NCI-H187 treated with DMSO at 0.1 percent for 48 hours (cell line): ENCODE data around the gene CCDC117.
"Not testable (repeated sequence)": the region's sequence is repeated elsewhere in the genome, so short reads cannot be mapped to it uniquely, and the experiment has no call there.

Source experiments
- DNase-seq: peaks from one replicate; lab custom pipeline; 2025; lab: John Stamatoyannopoulos, UW

Gene CCDC117

DNA sequence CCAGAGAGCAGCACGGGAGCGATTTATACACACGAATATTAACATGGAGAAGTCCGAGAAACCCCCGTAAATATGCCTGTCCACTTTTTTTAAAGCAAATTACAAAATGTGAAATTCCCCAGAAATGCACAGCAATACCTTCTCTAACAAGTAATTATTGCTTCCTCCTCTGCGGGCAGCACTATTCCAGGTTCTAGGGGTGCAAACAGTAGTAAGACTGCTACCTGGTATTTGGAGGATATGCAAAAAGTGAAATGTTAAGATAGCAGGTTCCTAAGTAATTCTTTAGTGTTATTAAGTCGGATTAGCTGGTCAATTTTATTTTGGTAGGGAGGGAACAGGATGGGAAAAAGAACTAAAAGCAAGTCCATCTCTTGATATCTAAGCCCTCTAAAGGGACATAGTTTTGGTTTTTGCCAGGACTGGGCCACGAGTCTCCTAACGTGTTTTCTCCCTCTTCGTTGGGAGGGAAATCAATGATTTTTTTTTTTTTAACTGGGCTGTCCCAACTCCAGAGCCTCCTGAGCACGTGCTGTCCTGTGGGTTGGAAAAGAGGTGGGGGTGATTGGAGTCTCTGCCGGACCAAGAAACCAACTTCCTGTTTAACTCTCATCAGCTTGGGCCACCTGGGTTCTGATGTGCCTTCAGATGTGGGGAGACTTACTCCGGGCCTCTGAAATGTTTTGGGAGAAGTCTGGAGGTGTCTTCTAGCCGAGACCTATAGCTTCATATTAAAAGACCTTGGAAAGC, 29.5 kb downstream of the CCDC117 start:
- no peak for DNase-seq

DNA sequence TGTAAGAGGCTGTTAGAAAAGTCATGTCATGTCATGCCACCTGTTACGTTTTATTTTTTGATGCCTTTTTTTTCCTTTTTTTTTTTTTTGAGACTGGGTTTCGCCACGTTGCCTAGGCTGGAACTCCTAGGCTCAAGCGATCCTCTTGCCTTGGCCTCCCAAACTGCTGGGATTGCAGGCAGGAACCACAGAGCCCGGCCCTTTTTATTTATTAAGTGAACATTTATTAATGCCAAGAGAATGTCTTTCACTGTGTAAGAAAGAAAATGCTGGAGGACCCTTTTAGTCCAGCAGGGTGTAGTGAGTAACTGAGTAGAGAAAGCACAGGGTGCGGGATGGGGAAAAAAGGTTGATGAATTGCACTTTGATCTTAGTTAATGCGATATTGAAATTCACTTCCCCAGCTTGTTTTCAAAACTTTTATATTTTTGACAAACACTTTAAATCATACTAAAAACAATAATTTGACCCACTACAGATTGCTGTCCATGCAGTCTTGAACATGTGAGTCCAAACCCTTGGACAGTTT, 30.2 kb downstream of the CCDC117 start:
- no peak for DNase-seq

DNA sequence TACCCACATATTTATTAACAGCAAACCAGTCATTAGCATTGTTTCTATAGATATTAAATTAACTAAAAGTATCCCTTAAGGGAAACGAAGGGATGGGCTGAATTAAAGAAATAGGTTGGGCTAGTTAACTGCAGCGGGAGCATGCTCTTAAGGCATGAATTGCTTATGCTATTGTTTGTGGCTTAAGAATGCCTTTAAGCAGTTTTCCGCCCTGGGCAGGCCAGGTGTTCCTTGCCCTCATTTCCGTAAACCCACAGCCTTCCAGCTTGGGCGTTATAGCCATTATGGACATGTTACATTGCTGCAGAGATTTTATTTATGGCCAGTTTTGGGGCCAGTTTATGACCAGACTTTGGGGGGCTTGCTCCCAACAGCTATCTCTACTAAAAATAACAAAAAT, 32.9 kb downstream of the CCDC117 start:
- not testable (repeated sequence) for DNase-seq

DNA sequence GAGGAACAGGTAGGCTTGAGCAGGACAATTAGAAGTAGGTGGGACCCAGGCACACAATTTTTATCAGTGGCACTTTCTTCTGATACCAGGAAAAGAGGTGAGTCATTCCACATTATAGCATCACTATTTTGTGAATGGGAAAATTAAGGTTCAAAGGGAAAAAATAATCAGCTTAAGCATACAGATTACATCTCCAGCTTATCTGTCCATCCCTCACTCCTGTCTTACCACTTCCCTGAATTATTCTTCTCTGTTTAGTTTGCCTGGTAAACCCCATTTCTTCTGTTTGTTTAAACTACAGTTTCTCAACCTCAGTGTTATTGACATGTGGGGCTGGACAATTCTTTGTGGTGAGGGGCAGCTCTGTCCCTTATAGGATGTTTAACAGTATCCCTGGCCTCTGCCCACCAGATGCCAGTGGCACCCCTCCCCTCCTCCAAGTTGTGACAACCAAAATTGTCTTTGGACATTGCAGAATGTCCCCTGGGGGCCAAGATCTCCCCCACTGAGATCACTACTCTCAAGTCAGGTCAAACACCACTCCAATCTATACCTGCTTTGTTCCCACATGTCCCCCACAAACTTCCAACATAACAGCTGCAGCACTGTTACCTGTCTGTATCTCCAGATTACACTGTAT, 36.3 kb downstream of the CCDC117 start:
- DNase-seq: no peak

DNA sequence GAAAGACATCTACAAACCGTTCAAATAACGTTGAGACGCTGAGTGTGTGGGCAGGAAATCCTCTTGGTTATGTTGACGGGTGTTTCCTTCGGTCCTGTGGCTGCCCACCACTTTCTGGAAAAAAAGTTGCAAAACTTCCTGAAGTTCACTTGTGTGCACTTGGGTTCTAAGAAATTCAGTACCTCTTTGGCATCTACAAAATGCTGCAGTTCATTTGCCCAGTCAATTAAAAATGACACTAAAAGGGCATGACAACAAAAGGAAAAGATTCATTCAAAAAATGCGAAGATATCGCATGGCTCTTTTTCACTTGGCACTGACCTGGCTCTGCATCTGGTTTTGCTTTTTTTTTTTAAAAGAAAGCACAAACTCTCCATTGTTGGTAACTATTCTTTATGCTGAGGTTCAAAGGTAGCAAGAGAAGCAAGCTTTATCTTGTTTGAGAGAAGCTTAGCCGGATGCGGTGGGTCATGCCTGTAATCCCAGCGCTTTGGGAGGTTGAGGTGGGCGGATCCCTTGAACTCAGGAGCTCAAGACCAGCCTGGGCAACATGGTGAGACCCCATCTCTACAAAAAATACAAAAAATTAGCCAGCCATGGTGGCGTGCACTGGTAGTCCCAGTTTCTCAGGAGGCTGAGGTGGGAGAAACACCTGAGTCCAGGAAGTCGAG, 38.5 kb downstream of the CCDC117 start:
- no peak for DNase-seq

DNA sequence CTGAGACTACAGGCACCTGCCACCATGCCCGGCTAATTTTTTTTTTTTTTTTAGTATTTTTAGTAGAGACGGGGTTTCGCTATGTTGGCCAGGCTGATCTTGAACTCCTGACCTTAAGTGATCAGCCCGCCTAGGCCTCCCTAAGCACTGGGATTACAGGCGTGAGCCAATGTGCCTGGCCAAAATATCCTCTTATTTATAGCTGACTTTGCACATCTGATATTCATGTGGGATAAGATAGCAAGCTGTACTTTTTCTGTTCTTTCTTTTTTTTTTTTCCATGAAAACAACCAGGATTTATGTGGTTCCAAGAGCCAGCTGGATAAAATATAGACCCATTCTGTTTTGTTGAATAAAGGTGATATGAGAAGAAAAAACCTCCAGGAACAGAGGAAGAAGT, 40.0 kb downstream of the CCDC117 start:
- no peak for DNase-seq

DNA sequence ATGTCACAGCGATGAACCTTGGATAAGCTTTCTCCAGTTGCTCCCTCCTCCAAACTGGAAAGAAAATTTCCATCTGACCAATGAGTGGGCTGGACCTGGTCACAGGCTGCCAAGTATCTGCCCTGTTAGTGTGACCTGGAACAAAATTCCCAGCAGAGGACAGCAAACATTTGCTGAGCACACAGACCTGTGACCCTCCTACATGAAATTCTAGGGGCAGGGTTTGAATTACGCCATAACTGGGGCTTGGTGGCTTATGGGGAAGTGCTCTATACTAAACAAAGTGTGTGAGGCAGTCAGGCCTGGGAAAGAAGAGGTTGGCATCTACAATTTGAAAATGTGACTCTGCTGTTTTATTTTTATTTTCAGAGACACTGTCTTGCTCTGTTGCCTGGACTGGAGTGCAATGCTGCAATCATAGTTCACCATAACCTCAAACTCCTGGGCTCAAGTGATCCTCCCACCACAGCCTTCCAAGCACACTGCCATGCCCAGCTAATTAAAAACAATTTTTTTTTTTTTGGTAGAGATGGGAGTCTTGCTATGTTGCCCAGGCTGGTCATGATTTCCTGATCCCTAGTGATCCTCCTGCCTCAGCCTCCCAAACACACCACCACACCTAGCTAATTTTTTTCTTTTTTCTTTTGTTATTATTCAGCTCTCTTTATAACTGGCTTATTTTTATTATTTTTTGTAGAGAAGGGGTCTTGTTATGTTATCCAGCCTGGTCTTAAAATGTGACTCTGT, 41.5 kb downstream of the CCDC117 start:
- DNase-seq: no peak

DNA sequence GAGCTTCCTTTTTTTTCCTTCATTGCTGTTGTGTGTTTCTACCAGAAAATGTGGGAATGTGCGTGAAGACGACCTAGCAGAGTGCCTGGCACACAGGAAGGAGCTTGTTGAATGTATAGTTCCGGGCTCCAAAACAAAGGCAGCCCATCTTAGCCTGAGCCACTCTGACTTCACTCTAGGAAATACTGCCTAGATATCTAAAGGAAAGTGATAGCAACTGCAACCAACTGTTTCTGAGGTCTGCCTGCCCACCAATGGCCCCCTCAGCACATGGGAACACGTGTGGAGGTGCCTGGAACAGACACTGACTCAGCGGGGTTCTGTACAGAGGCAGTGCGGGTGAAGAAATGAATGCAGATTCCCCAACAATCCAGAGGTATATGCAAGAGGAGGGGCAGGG, 42.6 kb downstream of the CCDC117 start:
- DNase-seq: no peak

DNA sequence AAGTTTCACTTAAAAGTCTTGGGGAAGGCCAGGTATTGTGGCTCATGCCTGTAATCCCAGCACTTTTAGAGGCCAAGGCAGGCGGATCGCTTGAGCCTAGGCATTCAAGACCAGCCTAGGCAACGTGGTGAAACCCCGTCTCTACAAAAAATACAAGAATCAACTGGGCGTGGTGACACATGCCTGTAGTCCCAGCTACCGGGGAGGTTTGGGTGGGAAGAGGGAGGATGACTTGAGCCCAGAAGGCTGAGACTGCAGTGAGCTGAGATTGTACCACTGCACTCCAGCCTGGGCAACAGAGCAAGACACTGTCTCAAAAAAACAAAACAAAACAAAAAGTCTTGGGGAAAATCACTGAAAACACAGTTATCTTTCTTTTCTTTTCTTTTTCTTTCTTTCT, 43.2 kb downstream of the CCDC117 start:
- no peak for DNase-seq

DNA sequence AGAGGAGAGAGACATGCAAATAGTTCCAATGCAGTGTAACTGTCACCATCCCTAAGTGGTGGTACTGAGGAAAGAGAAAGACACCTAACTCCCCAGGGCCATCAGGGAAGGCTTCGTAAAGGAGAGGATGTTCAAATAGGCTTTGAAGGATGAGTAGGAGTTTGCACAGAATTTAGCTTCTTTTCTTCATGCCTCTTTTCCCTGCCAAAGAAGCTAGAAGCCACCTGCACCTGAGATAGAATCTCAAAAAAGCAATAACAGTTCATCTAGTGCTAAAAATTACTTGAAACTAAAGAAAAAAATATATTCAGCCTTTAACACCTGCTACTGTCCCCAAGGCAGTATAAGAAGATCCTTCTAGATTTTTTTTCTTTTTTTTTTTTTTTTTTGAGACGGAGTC, 44.6 kb downstream of the CCDC117 start:
- DNase-seq: no peak

DNA sequence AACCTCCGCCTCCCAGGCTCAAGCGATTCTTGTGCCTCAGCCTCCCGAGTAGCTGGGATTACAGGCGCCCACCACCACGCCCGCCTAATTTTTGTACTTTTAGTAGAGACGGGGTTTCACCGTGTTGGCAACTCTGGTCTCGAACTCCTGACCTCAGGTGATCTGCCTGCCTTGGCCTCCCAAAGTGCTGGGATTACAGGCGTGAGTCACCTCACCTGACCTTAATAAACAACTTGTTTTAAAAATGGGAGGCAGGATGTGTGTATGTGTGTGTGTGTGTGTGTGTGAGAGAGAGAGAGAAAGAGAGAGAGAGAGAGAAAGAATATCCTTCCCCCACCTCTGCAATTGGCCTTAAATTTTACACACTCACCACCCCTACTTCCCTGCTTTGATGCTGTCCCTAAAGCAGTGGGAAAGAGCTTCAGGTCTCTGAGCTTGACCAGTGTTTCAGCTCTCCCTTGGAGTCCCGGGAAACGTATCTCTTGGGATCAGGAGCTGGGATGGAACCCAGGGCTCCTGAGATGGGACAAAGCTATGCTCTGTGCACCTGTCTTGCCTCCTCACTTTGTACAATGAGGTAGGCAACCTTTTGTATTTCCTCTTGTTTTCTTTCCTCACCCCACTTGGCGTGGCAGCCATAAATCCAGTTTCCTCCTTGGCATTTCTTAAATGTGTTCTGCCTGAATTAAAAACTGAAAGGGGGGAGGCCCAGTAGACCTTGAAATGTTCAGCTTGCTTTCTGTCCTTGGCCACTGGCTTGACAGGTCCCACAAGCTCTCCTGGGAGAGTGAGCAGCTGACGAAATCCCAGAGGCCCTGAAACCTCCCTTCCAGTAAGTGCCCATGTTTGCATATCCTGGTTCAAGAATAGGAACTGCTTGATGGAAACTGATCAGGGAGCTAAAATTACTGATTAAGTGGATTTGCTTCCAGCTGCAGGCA, 45.7 kb downstream of the CCDC117 start:
- DNase-seq: no peak

DNA sequence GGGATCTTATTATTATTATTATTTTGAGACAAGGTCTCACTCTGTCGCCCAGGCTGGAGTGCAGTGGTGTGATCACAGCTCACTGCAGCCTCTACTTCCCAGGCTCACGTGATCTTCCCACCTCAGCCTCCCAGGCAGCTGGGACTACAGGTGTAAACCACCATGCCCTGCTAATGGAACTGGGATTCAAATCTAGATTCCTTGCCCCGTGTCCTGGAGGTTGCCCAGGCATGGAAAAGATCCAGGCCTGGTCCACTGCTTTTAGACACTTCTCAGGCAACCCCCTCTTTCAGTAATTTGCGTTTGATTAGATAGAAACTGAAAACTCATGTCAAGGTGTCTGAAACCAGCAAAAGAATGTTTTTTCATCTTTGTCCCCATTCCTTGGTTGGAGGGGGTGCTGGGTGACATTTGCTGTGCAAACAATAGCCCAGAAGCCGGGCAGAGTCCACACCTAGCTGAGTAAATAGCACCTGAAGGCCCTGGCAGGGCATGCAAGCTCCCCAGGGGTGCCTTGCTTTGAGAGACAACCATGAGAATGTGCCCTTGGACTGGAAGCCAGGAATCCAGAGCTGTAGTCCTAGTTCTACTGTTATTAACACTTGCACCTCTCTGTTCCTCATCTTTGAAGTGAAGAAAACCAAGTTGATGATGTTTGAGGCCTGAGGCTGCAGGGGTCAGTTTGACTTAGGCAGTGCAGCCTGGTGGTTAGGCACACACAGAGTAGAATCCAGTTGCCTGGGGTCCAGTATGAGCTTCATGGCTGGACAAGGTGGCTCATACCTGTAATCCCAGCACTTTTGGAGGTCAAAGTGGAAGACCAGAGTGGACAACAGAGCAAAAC, 47.0 kb downstream of the CCDC117 start:
- no peak for DNase-seq

DNA sequence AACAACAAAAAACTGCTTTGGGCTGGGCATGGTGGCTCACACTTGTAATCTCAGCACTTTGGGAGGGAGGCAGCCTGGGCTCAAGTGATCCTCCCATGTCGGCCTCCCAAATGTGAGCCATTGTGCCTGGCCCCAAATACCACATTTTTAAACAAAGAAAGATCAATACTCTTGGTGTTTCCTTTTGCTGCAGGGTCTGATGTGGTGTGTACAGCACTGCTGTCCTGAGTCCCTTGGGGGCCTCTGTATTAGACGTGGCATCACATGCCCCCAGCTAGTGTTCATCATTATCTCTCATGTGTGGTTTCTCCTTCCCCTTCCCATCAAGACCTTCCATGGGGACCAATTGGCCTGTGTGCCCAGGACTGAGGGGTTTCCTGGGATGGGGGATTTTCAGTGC, 48.4 kb downstream of the CCDC117 start:
- no peak for DNase-seq

DNA sequence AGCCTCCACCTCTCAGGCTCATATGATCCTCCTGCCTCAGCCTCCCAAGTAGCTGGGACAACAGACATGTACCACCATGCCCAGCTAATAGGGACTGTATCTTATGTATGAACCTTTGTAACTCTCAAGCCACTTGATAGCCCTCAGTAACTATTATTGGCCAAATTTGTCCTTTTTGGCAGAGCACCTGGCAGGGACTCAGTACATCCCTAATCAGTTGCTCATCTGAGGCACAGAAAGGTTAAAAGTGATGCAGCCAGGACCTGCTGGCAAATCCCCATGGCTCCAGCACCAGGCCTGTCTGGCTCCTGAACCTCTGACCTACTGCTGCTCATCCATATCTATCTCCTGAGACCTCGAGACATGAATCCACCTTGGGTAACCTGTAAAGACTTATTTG, 49.0 kb downstream of the CCDC117 start:
- DNase-seq: no peak

DNA sequence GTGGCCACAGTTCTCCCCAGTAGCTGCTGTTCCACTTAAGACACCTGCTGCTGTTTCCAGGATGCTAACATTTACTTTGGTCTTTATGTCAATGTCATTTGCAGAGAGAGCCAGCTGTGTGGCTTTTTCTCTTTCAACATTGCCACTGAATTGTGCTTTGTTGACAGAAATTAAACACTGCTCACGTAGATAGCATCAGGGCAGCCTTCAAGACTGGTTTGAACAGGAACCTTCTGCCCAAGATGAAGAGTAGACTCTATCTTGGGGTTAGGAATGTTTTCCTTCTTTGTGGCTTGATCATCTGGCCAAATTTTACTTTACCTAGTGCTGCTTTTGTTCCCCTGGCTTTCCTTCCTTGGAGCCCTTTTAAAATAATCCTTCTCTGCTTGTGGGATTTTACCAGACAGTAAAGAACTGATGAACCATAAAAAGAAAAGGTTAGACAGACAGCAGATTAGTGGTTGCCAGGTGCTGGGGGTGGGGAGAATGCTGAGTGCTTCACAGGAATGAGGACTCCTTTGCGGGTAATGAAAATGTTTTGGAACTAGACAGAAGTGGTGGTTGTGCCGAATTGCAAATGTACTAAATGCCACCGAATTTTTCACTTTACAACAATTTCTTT, 50.5 kb downstream of the CCDC117 start:
- DNase-seq: peak; percentile 57

DNA sequence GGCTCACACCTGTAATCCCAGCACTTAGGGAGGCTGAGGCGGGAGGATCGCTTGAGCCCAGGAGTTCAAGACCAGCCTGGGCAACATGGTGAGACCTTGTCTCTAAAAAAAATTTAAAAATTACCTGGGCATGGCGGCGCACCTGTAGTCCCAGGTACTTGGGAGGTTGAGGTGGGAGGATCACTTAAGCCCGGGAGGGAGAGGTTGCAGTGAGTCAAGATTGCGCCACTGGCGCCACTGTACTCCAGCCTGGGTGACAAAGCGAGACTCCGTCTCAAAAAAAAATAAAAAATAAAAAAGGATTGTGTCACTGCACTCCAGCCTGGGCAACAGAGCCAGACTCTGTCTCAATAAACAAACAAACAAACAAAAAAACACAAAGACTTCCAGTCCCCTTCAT, 52.0 kb downstream of the CCDC117 start:
- not testable (repeated sequence) for DNase-seq

DNA sequence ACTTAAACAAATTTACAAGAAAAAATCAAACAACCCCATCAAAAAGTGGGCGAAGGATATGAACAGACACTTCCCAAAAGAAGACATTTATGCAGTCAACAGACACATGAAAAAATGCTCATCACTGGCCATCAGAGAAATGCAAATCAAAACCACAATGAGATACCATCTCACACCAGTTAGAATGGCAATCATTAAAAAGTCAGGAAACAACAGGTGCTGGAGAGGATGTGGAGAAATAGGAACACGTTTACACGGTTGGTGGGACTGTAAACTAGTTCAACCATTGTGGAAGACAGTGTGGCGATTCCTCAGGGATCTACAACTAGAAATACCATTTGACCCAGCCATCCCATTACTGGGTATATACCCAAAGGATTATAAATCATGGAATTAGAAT, 53.9 kb downstream of the CCDC117 start:
- not testable (repeated sequence) for DNase-seq

DNA sequence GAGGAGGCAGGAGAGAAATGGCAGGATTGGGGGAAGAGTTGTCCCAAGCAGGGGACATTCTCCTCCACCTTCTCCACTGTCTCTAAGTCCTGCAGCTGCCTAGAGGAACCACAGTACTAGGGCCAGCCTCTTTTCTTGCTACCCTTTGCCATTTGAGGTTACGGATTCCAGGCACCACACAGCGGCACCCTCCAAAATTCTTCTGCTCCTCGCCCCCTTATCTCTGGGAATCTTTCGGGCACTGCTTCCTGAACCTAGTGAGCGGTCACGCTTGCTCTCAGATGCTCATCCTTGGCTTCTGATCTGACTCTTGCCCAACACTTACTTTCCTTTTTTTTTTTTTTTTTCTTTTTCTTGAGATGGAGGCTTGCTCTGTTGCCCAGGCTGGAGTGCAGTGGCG, 54.4 kb downstream of the CCDC117 start:
- DNase-seq: no peak

DNA sequence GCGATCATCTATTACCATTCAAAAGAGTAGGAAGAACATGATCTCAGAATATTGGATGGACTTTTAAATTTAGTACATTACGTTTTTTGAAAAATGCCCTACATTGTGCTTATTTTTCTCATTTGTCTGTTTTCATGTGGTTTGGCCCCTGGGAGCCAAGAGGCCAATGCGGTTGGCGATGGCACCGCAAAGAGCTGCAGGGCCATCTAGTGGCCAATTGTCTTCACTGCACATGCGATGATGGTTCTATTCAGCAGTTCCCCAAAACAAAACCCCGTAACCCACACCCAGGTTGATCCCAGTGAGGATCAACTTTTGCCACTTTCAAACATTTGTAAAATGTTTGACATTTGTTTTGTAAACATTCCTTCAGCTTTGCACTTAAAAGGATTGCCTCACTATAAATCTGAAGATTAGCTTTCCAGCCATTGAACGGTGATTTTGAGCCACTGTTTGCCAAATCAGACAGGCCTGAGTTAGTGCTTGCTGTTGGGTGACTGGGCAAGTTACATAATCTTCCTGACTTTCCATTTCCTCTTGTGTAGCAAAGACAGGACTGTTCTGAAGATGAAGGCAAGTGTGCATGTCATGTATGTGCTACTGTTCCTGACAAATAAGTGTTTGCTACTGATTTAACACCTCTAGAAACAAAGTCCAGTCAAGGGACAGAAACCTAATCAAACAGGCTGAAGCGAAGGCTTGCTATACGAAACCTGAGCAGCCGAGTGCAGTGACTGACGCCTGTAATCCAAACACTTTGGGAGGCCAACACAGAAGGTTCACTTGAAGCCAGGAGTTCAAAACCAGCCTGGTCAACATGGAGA, 57.1 kb downstream of the CCDC117 start:
- DNase-seq: no peak
